Measurements from ENCODE around the gene TPM1.
"Not testable (repeated sequence)": the region's sequence is repeated elsewhere in the genome, so short reads cannot be mapped to it uniquely, and the experiment has no call there.

TPM1 gene

GRCh38 chr15:63041974-63042876 lies at the start of gene TPM1:
TSS of gene TPM1 (plus strand) at chr15:63042747. CDS start at chr15:63042830, 83 bp downstream.
- Mint-ChIP-seq H3K9me3 (no peaks in the 10 kb centered on the region), H3K4me1 (peaks cover 17% of the 10 kb centered on the region), H3K4me3 (peak within 1 kb of the TSS; percentile 70), H3K36me3 (no peaks in the 10 kb centered on the region), H3K27ac (no peak within 1 kb of the TSS)
- peak; percentile 5 to 51 for DNase-seq (ENCODE audit: low spot score in 2 of 2)
- ATAC-seq = peak; percentile 57

- Mint-ChIP-seq H3K36me3 (no peaks in the 10 kb centered on the region), H3K4me1 (no peaks in the 10 kb centered on the region), H3K4me3 (no peak overlapping the region), H3K27ac (no peak overlapping the region), H3K9me3 (no peaks in the 10 kb centered on the region)
- DNase-seq (ENCODE audit: low spot score in 2 of 2) (no peak), ATAC-seq (no peak)
Observed at GRCh38 chr15:62993066-62993465, 49.5 kb upstream of the TPM1 start.

GRCh38 chr15:62993632-62994031 lies 48.9 kb upstream of the TPM1 start:
- ATAC-seq; H3K36me3 Mint-ChIP-seq; H3K4me3 Mint-ChIP-seq; H3K9me3 Mint-ChIP-seq; H3K4me1 Mint-ChIP-seq; H3K27ac Mint-ChIP-seq; DNase-seq (ENCODE audit: low spot score in 2 of 2): not testable (repeated sequence)

GRCh38 chr15:62994439-62994838 lies 48.1 kb upstream of the TPM1 start:
- ATAC-seq = no peak
- H3K27ac Mint-ChIP-seq = no peak overlapping the region
- H3K4me3 Mint-ChIP-seq = no peak overlapping the region

GRCh38 chr15:62994975-62995681 lies 47.4 kb upstream of the TPM1 start:
- DNase-seq (ENCODE audit: low spot score in 2 of 2) (no peak), ATAC-seq (no peak)
- Mint-ChIP-seq H3K27ac (no peak overlapping the region), H3K36me3 (no peaks in the 10 kb centered on the region), H3K9me3 (no peaks in the 10 kb centered on the region), H3K4me1 (no peaks in the 10 kb centered on the region), H3K4me3 (no peak overlapping the region)

More at GRCh38 chr15:62994439-62994838, 48.1 kb upstream of the TPM1 start:
- no peaks in the 10 kb centered on the region for H3K4me1 Mint-ChIP-seq
- no peaks in the 10 kb centered on the region for H3K9me3 Mint-ChIP-seq
- no peak for DNase-seq (ENCODE audit: low spot score in 2 of 2)
- no peaks in the 10 kb centered on the region for H3K36me3 Mint-ChIP-seq

GRCh38 chr15:62997441-62997840 lies 45.1 kb upstream of the TPM1 start:
- Mint-ChIP-seq H3K36me3 (no peaks in the 10 kb centered on the region), H3K4me1 (no peaks in the 10 kb centered on the region), H3K9me3 (no peaks in the 10 kb centered on the region), H3K27ac (no peak overlapping the region), H3K4me3 (no peak overlapping the region)
- ATAC-seq (no peak), DNase-seq (ENCODE audit: low spot score in 2 of 2) (no peak)

- no peak for ATAC-seq
Observed at GRCh38 chr15:62998262-62998890, 44.2 kb upstream of the TPM1 start.

GRCh38 chr15:62999178-62999577 lies 43.4 kb upstream of the TPM1 start:
- ATAC-seq (no peak), DNase-seq (ENCODE audit: low spot score in 2 of 2) (no peak)
- no peaks in the 10 kb centered on the region for H3K36me3 Mint-ChIP-seq
- H3K9me3 Mint-ChIP-seq = no peaks in the 10 kb centered on the region
- H3K4me1 Mint-ChIP-seq = no peaks in the 10 kb centered on the region
- no peak overlapping the region for H3K27ac Mint-ChIP-seq
- no peak overlapping the region for H3K4me3 Mint-ChIP-seq

More at GRCh38 chr15:62998262-62998890, 44.2 kb upstream of the TPM1 start:
- H3K4me3 Mint-ChIP-seq = no peak overlapping the region
- no peak for DNase-seq (ENCODE audit: low spot score in 2 of 2)
- H3K4me1 Mint-ChIP-seq = no peaks in the 10 kb centered on the region
- no peak overlapping the region for H3K27ac Mint-ChIP-seq
- H3K9me3 Mint-ChIP-seq = no peaks in the 10 kb centered on the region
- no peaks in the 10 kb centered on the region for H3K36me3 Mint-ChIP-seq

GRCh38 chr15:62999923-63000561 lies 42.5 kb upstream of the TPM1 start:
- no peak overlapping the region for H3K4me3 Mint-ChIP-seq
- H3K9me3 Mint-ChIP-seq = no peaks in the 10 kb centered on the region
- no peak overlapping the region for H3K27ac Mint-ChIP-seq
- no peak for ATAC-seq
- no peaks in the 10 kb centered on the region for H3K4me1 Mint-ChIP-seq
- DNase-seq (ENCODE audit: low spot score in 2 of 2) = no peak
- no peaks in the 10 kb centered on the region for H3K36me3 Mint-ChIP-seq

- Mint-ChIP-seq H3K9me3 (no peaks in the 10 kb centered on the region), H3K4me3 (no peak overlapping the region)
- ATAC-seq = no peak
Observed at GRCh38 chr15:63000706-63001105, 41.8 kb upstream of the TPM1 start.

GRCh38 chr15:63004211-63004610 lies 38.3 kb upstream of the TPM1 start:
- DNase-seq (ENCODE audit: low spot score in 2 of 2) (no peak), ATAC-seq (no peak)
- H3K4me1 Mint-ChIP-seq = no peaks in the 10 kb centered on the region
- H3K4me3 Mint-ChIP-seq = no peak overlapping the region
- H3K36me3 Mint-ChIP-seq = no peaks in the 10 kb centered on the region
- H3K9me3 Mint-ChIP-seq = no peaks in the 10 kb centered on the region
- H3K27ac Mint-ChIP-seq = no peak overlapping the region

More at GRCh38 chr15:63000706-63001105, 41.8 kb upstream of the TPM1 start:
- no peak for DNase-seq (ENCODE audit: low spot score in 2 of 2)
- Mint-ChIP-seq H3K4me1 (no peaks in the 10 kb centered on the region), H3K27ac (no peak overlapping the region), H3K36me3 (no peaks in the 10 kb centered on the region)

- ATAC-seq = no peak
- Mint-ChIP-seq H3K4me3 (no peak overlapping the region), H3K27ac (no peak overlapping the region), H3K9me3 (no peaks in the 10 kb centered on the region), H3K36me3 (no peaks in the 10 kb centered on the region), H3K4me1 (no peaks in the 10 kb centered on the region)
- no peak for DNase-seq (ENCODE audit: low spot score in 2 of 2)
Observed at GRCh38 chr15:63006032-63006878, 36.3 kb upstream of the TPM1 start.

- Mint-ChIP-seq H3K4me1 (no peaks in the 10 kb centered on the region), H3K36me3 (no peaks in the 10 kb centered on the region), H3K9me3 (no peaks in the 10 kb centered on the region), H3K27ac (no peak overlapping the region), H3K4me3 (no peak overlapping the region)
- DNase-seq (ENCODE audit: low spot score in 2 of 2) (no peak), ATAC-seq (no peak)
Observed at GRCh38 chr15:63008333-63009049, 34.1 kb upstream of the TPM1 start.

GRCh38 chr15:63010386-63010785 lies 32.2 kb upstream of the TPM1 start:
- Mint-ChIP-seq H3K27ac (no peak overlapping the region), H3K36me3 (no peaks in the 10 kb centered on the region), H3K4me3 (no peak overlapping the region), H3K4me1 (peaks cover 2% of the 10 kb centered on the region), H3K9me3 (no peaks in the 10 kb centered on the region)
- ATAC-seq (no peak), DNase-seq (ENCODE audit: low spot score in 2 of 2) (no peak)

Data from stimulated activated effector memory CD8-positive, alpha-beta T cell treated with anti-CD3 and anti-CD28 coated beads, Interleukin-12 subunit alpha, Interleukin-12 subunit beta, amount 100 ng/mL, for 72 hours (primary cell).